Subcutaneous preadipocyte (primary cell): ENCODE results near the gene GBP2. TPM values are rescaled to one million over a fixed set of nuclear protein-coding genes. Genes with fewer than 3 reads are reported as not detected.

Experiments
- total RNA-seq: library from RNA; depleted of rRNA; stranded (reverse); fragments of >200 nt; gene quantifications from 2 replicates; pipeline ENCODE4 v1.2.3, GENCODE V29; 2012

The GBP2 gene
- 2.7 and 15.1 TPM in 2 replicates for total RNA-seq

GRCh38 chr1:89125913-89126580 lies at the start of gene GBP2:
Gene GBP2, minus strand, starts transcription at chr1:89126114. Its CDS starts 4,148 bp downstream, at chr1:89121966.

GRCh38 chr1:89065079-89065868 lies 60.6 kb downstream of the GBP2 start, which contains the start of gene GBP1:
Gene GBP1, minus strand, starts transcription at chr1:89065208. Its CDS starts 1,974 bp downstream, at chr1:89063234.

Other genes starting within 250 kb of the GBP2 start
- 28.5 and 30.1 TPM in 2 replicates for gene GTF2B, start 234.5 kb downstream of the GBP2 start, total RNA-seq
- gene KYAT3, start 133.5 kb downstream of the GBP2 start, total RNA-seq = 49.3 and 66.1 TPM in 2 replicates
- gene RBMXL1, start 133.5 kb downstream of the GBP2 start, total RNA-seq = 12.5 and 17.2 TPM in 2 replicates
- gene GBP3, start 103.2 kb downstream of the GBP2 start, total RNA-seq = 17.3 and 19.5 TPM in 2 replicates
- 13.9 and 14.0 TPM in 2 replicates for gene GBP1, start 60.9 kb downstream of the GBP2 start, total RNA-seq
- gene GBP7, start 49.9 kb upstream of the GBP2 start, total RNA-seq = not detected in 2 replicates
- gene GBP4, start 72.8 kb upstream of the GBP2 start, total RNA-seq = under 0.01 and 0.37 TPM in 2 replicates
- not detected in 2 replicates for gene GBP5, start 146.7 kb upstream of the GBP2 start, total RNA-seq
- not detected in 2 replicates for gene GBP6, start 237.9 kb upstream of the GBP2 start, total RNA-seq